Activated CD4-positive, alpha-beta memory T cell treated with anti-CD3 and anti-CD28 coated beads for 36 hours (primary cell): ENCODE results near the gene SFXN5. TPM values are rescaled to one million over a fixed set of nuclear protein-coding genes. Genes with fewer than 3 reads are reported as not detected.

Experiments
- CTCF ChIA-PET: fragments of 350-600 bp; sonication (Branson Sonifier 250); formaldehyde crosslinking; loops from one replicate; lab custom pipeline; 2021; ENCODE audit warnings: antibody characterized with exemption, inconsistent platforms; lab: Charles Lee
- POLR2A ChIA-PET: fragments of 350-600 bp; sonication (Branson Sonifier 250); formaldehyde crosslinking; loops from one replicate; lab custom pipeline; 2021; ENCODE audit warnings: antibody characterized with exemption; lab: Charles Lee
- DNase-seq: peaks from one replicate; pipeline ENCODE4 v3.0.0-alpha.2; 2020
- H3K27ac Mint-ChIP-seq: one replicate; pipeline ENCODE4 v1.8.0; 2021; ENCODE audit warnings: mixed read lengths
- H3K27me3 Mint-ChIP-seq: one replicate; pipeline ENCODE4 v1.8.0; 2021; ENCODE audit warnings: mixed read lengths
- H3K36me3 Mint-ChIP-seq: one replicate; pipeline ENCODE4 v1.8.0; 2021; ENCODE audit warnings: mixed read lengths
- H3K4me1 Mint-ChIP-seq: one replicate; pipeline ENCODE4 v1.8.0; 2021; ENCODE audit warnings: low read depth, mixed read lengths
- H3K4me3 Mint-ChIP-seq: one replicate; pipeline ENCODE4 v1.8.0; 2021; ENCODE audit warnings: mild to moderate bottlenecking, mixed read lengths
- H3K9me3 Mint-ChIP-seq: one replicate; pipeline ENCODE4 v1.8.0; 2021; ENCODE audit warnings: mixed read lengths
- intact Hi-C: fragments of 100-400 bp; cut with micrococcal nuclease; formaldehyde crosslinking; loops from one replicate; pipeline ENCODE4 v1.15.1; 2023
- total RNA-seq, 2 experiments: library from RNA; stranded (reverse); gene quantifications; one replicate each; pipeline ENCODE4 v1.2.3, GENCODE V29; 2021

SFXN5 gene
- total RNA-seq, 2 experiments from 2014 or later, result 4.5 to 7.6 TPM

DNA sequence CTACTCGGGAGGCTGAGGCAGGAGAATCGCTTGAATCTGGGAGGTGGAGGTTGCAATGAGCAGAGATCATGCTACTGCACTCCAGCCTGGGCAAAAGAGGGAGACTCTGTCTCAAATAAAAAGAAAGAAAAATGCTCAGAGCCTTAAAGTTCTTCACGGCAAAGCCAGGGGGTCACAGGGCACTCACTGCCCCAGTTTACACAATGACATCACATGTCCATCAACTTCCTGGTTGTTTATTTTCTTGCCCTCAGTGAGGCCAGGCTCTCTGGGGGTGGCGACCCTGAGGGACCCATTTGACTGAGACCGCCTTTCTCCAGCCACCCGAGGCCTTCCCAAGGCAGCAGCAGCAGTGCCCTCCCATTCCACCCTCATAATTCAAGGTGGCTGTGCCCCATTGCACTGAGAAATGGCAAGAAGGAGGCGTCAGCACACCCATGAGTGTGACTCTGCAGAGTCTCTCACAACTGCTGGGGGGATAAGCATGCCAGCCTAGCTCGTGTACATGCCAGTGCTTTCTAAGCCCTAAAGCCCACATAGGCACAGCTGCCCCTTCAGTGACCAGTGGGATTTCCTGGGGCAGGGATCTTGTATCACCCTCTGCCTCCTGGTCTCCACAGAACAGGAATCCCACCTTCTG lies 50.0 kb downstream of the SFXN5 start:
- H3K9me3 Mint-ChIP-seq, result no peaks in the 10 kb centered on the region
- no peaks in the 10 kb centered on the region for H3K36me3 Mint-ChIP-seq
- no peak for DNase-seq
- H3K27ac Mint-ChIP-seq, result no peak overlapping the region
- CTCF ChIA-PET, result no interaction called here
- POLR2A ChIA-PET, result no interaction called here
- no peaks in the 10 kb centered on the region for H3K27me3 Mint-ChIP-seq
- no peak overlapping the region for H3K4me3 Mint-ChIP-seq
- intact Hi-C loops, result no loop called here
- no peaks in the 10 kb centered on the region for H3K4me1 Mint-ChIP-seq

GRCh38 chr2:73020657-73021370 lies 50.7 kb downstream of the SFXN5 start:
- no peak overlapping the region for H3K27ac Mint-ChIP-seq
- POLR2A ChIA-PET, result no interaction called here

DNA sequence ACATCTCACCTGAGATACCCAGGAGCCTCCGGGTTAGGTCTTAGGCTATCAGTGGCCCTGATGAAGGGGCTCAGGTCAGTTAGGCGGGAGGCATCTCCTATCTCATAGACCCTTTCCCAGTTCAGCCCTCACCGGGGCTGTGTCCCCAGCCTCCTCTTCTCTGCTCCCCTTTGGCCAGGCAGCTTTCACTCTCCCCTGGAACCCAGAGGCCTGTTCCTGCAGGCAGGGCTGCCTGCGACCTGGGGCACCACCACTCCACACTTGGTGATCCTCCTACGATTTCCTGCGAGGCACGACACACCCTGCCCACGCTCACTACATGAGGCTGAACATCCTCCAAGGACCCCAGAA lies 51.2 kb downstream of the SFXN5 start:
- Mint-ChIP-seq H3K9me3 (no peaks in the 10 kb centered on the region), H3K27ac (no peak overlapping the region), H3K4me1 (no peaks in the 10 kb centered on the region), H3K27me3 (no peaks in the 10 kb centered on the region), H3K4me3 (no peak overlapping the region), H3K36me3 (no peaks in the 10 kb centered on the region)
- intact Hi-C loops, result no loop called here
- DNase-seq, result no peak
- CTCF ChIA-PET, result no interaction called here
- POLR2A ChIA-PET, result no interaction called here

More at GRCh38 chr2:73020657-73021370, 50.7 kb downstream of the SFXN5 start:
- intact Hi-C loops, result no loop called here
- no peaks in the 10 kb centered on the region for H3K9me3 Mint-ChIP-seq
- DNase-seq, result no peak
- no peak overlapping the region for H3K4me3 Mint-ChIP-seq
- H3K27me3 Mint-ChIP-seq, result no peaks in the 10 kb centered on the region
- CTCF ChIA-PET, result no interaction called here
- no peaks in the 10 kb centered on the region for H3K36me3 Mint-ChIP-seq
- no peaks in the 10 kb centered on the region for H3K4me1 Mint-ChIP-seq

DNA sequence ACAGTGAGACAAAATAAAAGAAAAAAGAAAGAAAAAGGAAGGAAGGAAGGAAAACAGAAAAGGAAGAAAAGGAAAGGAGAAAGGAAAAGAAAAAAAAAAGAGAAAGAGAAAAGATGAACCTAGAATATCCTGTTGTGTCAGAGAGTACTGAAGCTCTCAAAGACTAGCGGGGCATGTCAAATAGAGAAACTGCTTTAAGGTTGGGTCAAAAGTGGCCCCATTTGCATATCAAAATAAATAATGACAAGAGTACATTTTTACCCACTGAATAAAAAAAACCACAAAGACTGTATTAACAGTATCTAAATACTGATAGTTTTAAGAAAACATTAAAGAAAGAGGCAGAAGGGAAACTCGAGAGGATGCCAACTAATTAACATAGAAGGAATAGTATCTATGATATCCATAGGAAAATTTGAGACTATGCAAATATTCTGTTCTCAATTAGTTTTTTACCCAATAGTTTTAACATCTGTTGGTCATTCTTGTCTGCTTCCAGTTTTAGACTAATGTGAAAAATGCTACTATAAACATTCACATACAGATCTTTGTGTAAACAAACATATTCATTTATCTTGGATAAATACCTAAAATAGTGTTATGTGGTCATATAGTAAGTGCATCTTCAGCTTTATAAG lies 53.2 kb downstream of the SFXN5 start:
- Mint-ChIP-seq H3K4me1 (no peaks in the 10 kb centered on the region), H3K9me3 (no peaks in the 10 kb centered on the region), H3K27me3 (no peaks in the 10 kb centered on the region), H3K4me3 (no peak overlapping the region), H3K36me3 (no peaks in the 10 kb centered on the region), H3K27ac (no peak overlapping the region)
- CTCF ChIA-PET, result no interaction called here
- no peak for DNase-seq
- intact Hi-C loops, result no loop called here
- POLR2A ChIA-PET, result no interaction called here

DNA sequence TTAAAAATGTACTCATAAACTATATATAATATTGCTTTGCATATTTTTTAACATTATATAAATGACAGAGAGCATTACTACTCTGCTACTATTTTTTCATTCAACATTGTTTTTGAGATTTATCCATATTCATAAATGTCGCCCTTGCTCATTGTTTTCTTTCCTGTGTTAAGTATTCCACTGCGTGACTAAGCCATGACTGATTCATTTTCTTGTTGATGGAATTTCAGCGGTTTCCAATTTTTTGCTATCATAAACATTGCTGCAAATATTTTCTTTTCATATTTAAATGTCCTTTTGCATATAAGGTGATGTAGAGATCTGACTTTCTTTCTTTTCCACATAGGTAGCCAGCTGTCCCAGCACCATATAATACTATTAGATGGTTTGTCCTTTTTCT lies 57.6 kb downstream of the SFXN5 start:
- ChIA-PET POLR2A (no interaction called here), CTCF (no interaction called here)
- H3K27me3 Mint-ChIP-seq, result no peaks in the 10 kb centered on the region
- peaks cover 3% of the 10 kb centered on the region for H3K36me3 Mint-ChIP-seq
- H3K27ac Mint-ChIP-seq, result no peak overlapping the region
- no peaks in the 10 kb centered on the region for H3K4me1 Mint-ChIP-seq
- peaks cover 3% of the 10 kb centered on the region for H3K9me3 Mint-ChIP-seq
- no peak overlapping the region for H3K4me3 Mint-ChIP-seq
- intact Hi-C loops, result no loop called here
- DNase-seq, result no peak

- Mint-ChIP-seq H3K4me1 (no peaks in the 10 kb centered on the region), H3K36me3 (peaks cover 3% of the 10 kb centered on the region), H3K4me3 (no peak overlapping the region), H3K9me3 (peaks cover 3% of the 10 kb centered on the region), H3K27me3 (no peaks in the 10 kb centered on the region), H3K27ac (no peak overlapping the region)
- ChIA-PET CTCF (interaction anchor here (0.7 kb wide), 1 partner anchor 117 kb away, joined by 4 read pairs; no protein-coding TSS in a partner anchor), POLR2A (no interaction called here)
- no peak for DNase-seq
- intact Hi-C loops, result no loop called here
These were observed 62.2 kb downstream of the SFXN5 start for GRCh38 chr2:73009177-73009839.

- ChIA-PET POLR2A (no interaction called here), CTCF (interaction anchor here (0.7 kb wide), 1 partner anchor 116 kb away, joined by 4 read pairs; no protein-coding TSS in a partner anchor)
- peaks cover 3% of the 10 kb centered on the region for H3K36me3 Mint-ChIP-seq
- H3K9me3 Mint-ChIP-seq, result peaks cover 3% of the 10 kb centered on the region
- intact Hi-C loops, result no loop called here
- no peaks in the 10 kb centered on the region for H3K4me1 Mint-ChIP-seq
- DNase-seq, result no peak
- no peak overlapping the region for H3K4me3 Mint-ChIP-seq
- no peak overlapping the region for H3K27ac Mint-ChIP-seq
- H3K27me3 Mint-ChIP-seq, result no peaks in the 10 kb centered on the region
These were observed 62.8 kb downstream of the SFXN5 start for GRCh38 chr2:73008766-73009135.

DNA sequence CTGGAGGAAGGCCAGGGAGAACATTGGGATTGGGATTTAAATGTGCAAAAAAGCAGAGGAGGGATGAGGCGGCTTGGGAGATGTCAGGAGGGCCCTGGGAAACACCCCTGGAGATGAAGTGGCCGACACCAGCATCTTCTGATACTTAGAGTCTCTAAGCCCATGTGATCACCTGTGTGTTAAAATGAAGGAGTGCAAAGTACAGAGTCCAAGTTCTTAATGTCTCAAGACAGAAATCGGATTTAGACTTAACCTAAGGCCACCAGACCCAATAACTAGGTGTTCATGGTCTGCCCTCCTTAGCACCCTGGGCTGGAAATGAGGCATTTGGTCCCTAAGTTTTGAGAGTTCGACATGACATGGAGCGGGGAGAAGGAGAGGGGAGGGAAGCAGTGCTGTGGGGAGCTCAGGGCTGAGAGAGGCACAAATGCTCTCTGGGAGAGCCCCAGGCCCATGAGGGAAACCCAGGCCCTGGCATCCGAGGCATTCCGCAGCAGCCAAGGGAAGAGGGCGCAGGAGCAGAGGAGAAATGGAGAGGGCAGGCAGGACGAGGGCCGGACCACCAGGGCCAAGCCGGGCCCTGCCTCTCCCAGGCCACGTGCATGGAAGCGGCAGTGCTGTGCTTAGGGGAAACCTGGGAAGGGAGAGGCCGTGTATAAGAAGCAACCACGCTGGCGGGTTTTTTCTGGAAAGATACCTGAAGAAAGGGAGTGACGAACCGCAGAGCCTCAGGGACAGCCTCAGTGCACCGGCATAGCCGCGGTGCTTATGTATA lies 63.3 kb downstream of the SFXN5 start:
- intact Hi-C loops, result no loop called here
- Mint-ChIP-seq H3K36me3 (peaks cover 3% of the 10 kb centered on the region), H3K27me3 (no peaks in the 10 kb centered on the region), H3K4me3 (no peak overlapping the region), H3K27ac (no peak overlapping the region), H3K9me3 (peaks cover 3% of the 10 kb centered on the region), H3K4me1 (no peaks in the 10 kb centered on the region)
- no peak for DNase-seq
- POLR2A ChIA-PET, result no interaction called here
- CTCF ChIA-PET, result interaction anchor here (0.7 kb wide), 1 partner anchor 116 kb away, joined by 4 read pairs; no protein-coding TSS in a partner anchor

GRCh38 chr2:73006969-73007710 lies 64.4 kb downstream of the SFXN5 start:
- H3K4me3 Mint-ChIP-seq, result no peak overlapping the region
- CTCF ChIA-PET, result no interaction called here

DNA sequence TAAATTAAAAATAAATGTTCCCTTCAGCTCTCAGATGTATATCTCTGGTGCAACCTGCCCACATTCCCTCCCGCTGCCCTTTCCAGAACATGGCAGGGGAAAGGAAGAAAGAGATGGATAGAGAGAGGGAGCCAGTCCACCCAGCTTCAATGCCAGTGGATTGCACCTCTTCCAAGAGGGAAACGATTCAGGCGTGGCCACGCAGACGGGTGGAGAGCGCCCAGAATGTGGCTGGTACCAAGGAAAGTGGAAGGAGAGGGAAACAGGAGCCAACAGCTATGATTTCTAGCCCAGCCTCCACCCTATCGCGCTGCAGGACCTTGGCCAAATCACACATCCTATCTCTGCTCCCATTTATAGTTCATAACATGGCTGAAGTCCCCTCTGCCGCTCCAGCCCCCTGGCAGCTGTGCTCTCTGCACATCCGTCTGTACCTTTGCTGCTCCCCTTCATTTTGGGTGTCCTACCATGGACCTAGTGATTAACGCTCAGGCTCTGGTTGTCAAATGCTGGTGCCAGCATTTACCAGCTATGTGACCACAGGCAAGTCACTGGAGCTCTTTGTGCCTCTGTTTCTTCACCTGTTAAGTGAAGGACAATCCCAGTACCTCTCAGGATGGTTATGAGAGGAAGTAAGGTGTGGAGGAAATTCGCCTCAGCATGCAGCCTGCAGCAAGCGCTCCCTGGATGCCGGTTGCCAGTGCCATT lies 66.5 kb downstream of the SFXN5 start:
- no peaks in the 10 kb centered on the region for H3K4me1 Mint-ChIP-seq
- no peak for DNase-seq
- no peaks in the 10 kb centered on the region for H3K36me3 Mint-ChIP-seq
- CTCF ChIA-PET, result interaction anchor here (1.5 kb wide), 1 partner anchor 13 kb away, joined by 5 read pairs; no protein-coding TSS in a partner anchor
- intact Hi-C loops, result no loop called here
- H3K9me3 Mint-ChIP-seq, result no peaks in the 10 kb centered on the region
- H3K27me3 Mint-ChIP-seq, result no peaks in the 10 kb centered on the region
- no peak overlapping the region for H3K4me3 Mint-ChIP-seq
- POLR2A ChIA-PET, result no interaction called here
- H3K27ac Mint-ChIP-seq, result no peak overlapping the region

More at GRCh38 chr2:73006969-73007710, 64.4 kb downstream of the SFXN5 start:
- no peaks in the 10 kb centered on the region for H3K27me3 Mint-ChIP-seq
- DNase-seq, result no peak
- POLR2A ChIA-PET, result interaction anchor here (0.6 kb wide), 2 partner anchors 1682 to 1799 kb away, joined by 3 to 4 read pairs; no protein-coding TSS in a partner anchor
- H3K27ac Mint-ChIP-seq, result no peak overlapping the region
- H3K9me3 Mint-ChIP-seq, result peaks cover 3% of the 10 kb centered on the region
- H3K4me1 Mint-ChIP-seq, result no peaks in the 10 kb centered on the region
- peaks cover 3% of the 10 kb centered on the region for H3K36me3 Mint-ChIP-seq
- intact Hi-C loops, result no loop called here

- Mint-ChIP-seq H3K27me3 (no peaks in the 10 kb centered on the region), H3K27ac (no peak overlapping the region), H3K9me3 (no peaks in the 10 kb centered on the region), H3K4me3 (no peak overlapping the region), H3K36me3 (no peaks in the 10 kb centered on the region), H3K4me1 (no peaks in the 10 kb centered on the region)
- no peak for DNase-seq
- intact Hi-C loops, result no loop called here
- ChIA-PET POLR2A (no interaction called here), CTCF (interaction anchor here (1.1 kb wide), 1 partner anchor 159 kb away, joined by 4 read pairs; no protein-coding TSS in a partner anchor)
These were observed 67.0 kb downstream of the SFXN5 start for GRCh38 chr2:73004466-73004865.
